H9 (cell line): ENCODE results near the gene PPM1B. TPM values are rescaled to one million over a fixed set of nuclear protein-coding genes. Genes with fewer than 3 reads are reported as not detected.

Experiments used
- DNase-seq: peaks from one replicate; pipeline ENCODE4 v3.0.0-alpha.2; 2017
- H2AFZ ChIP-seq: one replicate; pipeline ENCODE4 v1.6.1; 2013; ENCODE audit warnings: mild to moderate bottlenecking, low read length, control low read depth, moderate library complexity
- H2AK5ac ChIP-seq: 2 replicates; pipeline ENCODE4 v1.6.1; 2013; ENCODE audit warnings: low read length, control low read depth, mixed read lengths; ENCODE audit not compliant: insufficient read length
- H2BK120ac ChIP-seq: one replicate; pipeline ENCODE4 v1.6.1; 2013; ENCODE audit warnings: low read depth, mild to moderate bottlenecking, low read length, control low read depth, inconsistent platforms; ENCODE audit not compliant: poor library complexity, severe bottlenecking
- H2BK12ac ChIP-seq: 2 replicates; pipeline ENCODE4 v1.6.1; 2013; ENCODE audit warnings: low read length, control low read depth, mixed read lengths, low read depth; ENCODE audit not compliant: insufficient read length
- H2BK15ac ChIP-seq: 2 replicates; pipeline ENCODE4 v1.6.1; 2013; ENCODE audit warnings: low read depth, low read length, control low read depth
- H2BK20ac ChIP-seq: one replicate; pipeline ENCODE4 v1.6.1; 2013; ENCODE audit warnings: low read depth, mild to moderate bottlenecking, low read length, control low read depth, inconsistent platforms; ENCODE audit not compliant: poor library complexity, severe bottlenecking
- H2BK5ac ChIP-seq: 2 replicates; pipeline ENCODE4 v1.6.1; 2013; ENCODE audit warnings: low read length, control low read depth, mixed read lengths; ENCODE audit not compliant: insufficient read length
- H3K14ac ChIP-seq: 2 replicates; pipeline ENCODE4 v1.6.1; 2013; ENCODE audit warnings: low read length, control low read depth; ENCODE audit not compliant: insufficient read depth
- H3K18ac ChIP-seq: 2 replicates; pipeline ENCODE4 v1.6.1; 2013; ENCODE audit warnings: low read depth, mild to moderate bottlenecking, mixed read lengths, low read length, control low read depth; ENCODE audit not compliant: insufficient read length
- H3K23ac ChIP-seq: 2 replicates; pipeline ENCODE4 v1.6.1; 2013; ENCODE audit warnings: low read length, control low read depth, mixed read lengths, low read depth; ENCODE audit not compliant: insufficient read length
- H3K23me2 ChIP-seq: 2 replicates; pipeline ENCODE4 v1.6.1; 2013; ENCODE audit warnings: low read depth, mild to moderate bottlenecking, mixed read lengths, low read length, control low read depth; ENCODE audit not compliant: insufficient read length, poor library complexity, severe bottlenecking
- H3K27ac ChIP-seq: 2 replicates; pipeline ENCODE4 v1.5.1; 2013; ENCODE audit warnings: low read length, control low read depth, mixed read lengths, low read depth; ENCODE audit not compliant: insufficient read length
- H3K27me3 ChIP-seq: 2 replicates; pipeline ENCODE4 v1.6.1; 2013; ENCODE audit warnings: low read length, control low read depth, inconsistent platforms; ENCODE audit not compliant: insufficient read depth
- H3K4ac ChIP-seq: 2 replicates; pipeline ENCODE4 v1.6.1; 2013; ENCODE audit warnings: low read depth, mild to moderate bottlenecking, control low read depth, inconsistent platforms, low read length, moderate library complexity
- H3K4me1 ChIP-seq: 2 replicates; pipeline ENCODE4 v1.6.1; 2013; ENCODE audit warnings: low read length, control low read depth, inconsistent platforms; ENCODE audit not compliant: insufficient read depth
- H3K4me2 ChIP-seq: 2 replicates; pipeline ENCODE4 v1.6.1; 2013; ENCODE audit warnings: low read length, control low read depth, mixed read lengths; ENCODE audit not compliant: insufficient read length, insufficient read depth
- H3K56ac ChIP-seq: 2 replicates; pipeline ENCODE4 v1.6.1; 2013; ENCODE audit warnings: low read depth, mild to moderate bottlenecking, mixed read lengths, low read length, control low read depth; ENCODE audit not compliant: insufficient read length
- H3K79me1 ChIP-seq: 2 replicates; pipeline ENCODE4 v1.6.1; 2013; ENCODE audit warnings: low read depth, mild to moderate bottlenecking, moderate library complexity, low read length, control low read depth, inconsistent platforms; ENCODE audit not compliant: insufficient read depth, poor library complexity, severe bottlenecking
- H3K79me2 ChIP-seq: 2 replicates; pipeline ENCODE4 v1.6.1; 2013; ENCODE audit warnings: low read length, control low read depth, inconsistent platforms; ENCODE audit not compliant: insufficient read depth
- H3K9ac ChIP-seq: 2 replicates; pipeline ENCODE4 v1.6.1; 2013; ENCODE audit warnings: low read length, control low read depth, mixed read lengths; ENCODE audit not compliant: insufficient read length; ENCODE audit errors: extremely low read depth
- H3K9me3 ChIP-seq: one replicate; pipeline ENCODE4 v1.6.1; 2013; ENCODE audit warnings: low read depth, low read length, inconsistent platforms; ENCODE audit not compliant: control insufficient read depth
- H3T11ph ChIP-seq: one replicate; pipeline ENCODE4 v1.6.1; 2013; ENCODE audit warnings: mild to moderate bottlenecking, low read length, control low read depth, inconsistent platforms
- H4K20me1 ChIP-seq: one replicate; pipeline ENCODE4 v1.6.1; 2013; ENCODE audit not compliant: control insufficient read depth, insufficient read length, insufficient read depth
- H4K5ac ChIP-seq: 2 replicates; pipeline ENCODE4 v1.6.1; 2013; ENCODE audit warnings: low read depth, mild to moderate bottlenecking, mixed read lengths, low read length, control low read depth; ENCODE audit not compliant: insufficient read length
- H4K8ac ChIP-seq: replicated peaks from 2 replicates; pipeline ENCODE4 v1.6.1; 2013; ENCODE audit warnings: low read length, control low read depth, mixed read lengths, low read depth; ENCODE audit not compliant: insufficient read length
- H4K91ac ChIP-seq: 2 replicates; pipeline ENCODE4 v1.6.1; 2013; ENCODE audit warnings: low read depth, mild to moderate bottlenecking, moderate library complexity, mixed read lengths, low read length, control low read depth; ENCODE audit not compliant: insufficient read length
- H3K27ac Mint-ChIP-seq, 3 experiments: 2 replicates in 2 of 3; 3 replicates in 1 of 3; pipeline ENCODE4 v1.8.0; 2020 to 2021; ENCODE audit warnings: mixed read lengths in 3 of 3, mild to moderate bottlenecking in 1 of 3, moderate library complexity in 1 of 3
- H3K27me3 Mint-ChIP-seq: 2 replicates; pipeline ENCODE4 v1.8.0; 2021; ENCODE audit warnings: low read depth, mild to moderate bottlenecking, moderate library complexity, mixed read lengths
- H3K36me3 Mint-ChIP-seq, 3 experiments: 2 replicates in 2 of 3; 3 replicates in 1 of 3; pipeline ENCODE4 v1.8.0; 2020 to 2021; ENCODE audit warnings: low read depth in 3 of 3, mixed read lengths in 3 of 3; ENCODE audit not compliant: insufficient read depth in 1 of 3
- H3K4me1 Mint-ChIP-seq, 2 experiments: 2 replicates each; pipeline ENCODE4 v1.8.0; 2020; ENCODE audit warnings: mixed read lengths in 2 of 2
- H3K4me3 Mint-ChIP-seq, 2 experiments: 2 replicates in 1 of 2; 3 replicates in 1 of 2; pipeline ENCODE4 v1.8.0; 2020 to 2021; ENCODE audit warnings: mild to moderate bottlenecking in 2 of 2, mixed read lengths in 2 of 2, moderate library complexity in 1 of 2
- H3K9me3 Mint-ChIP-seq, 2 experiments: 2 replicates in 1 of 2; 3 replicates in 1 of 2; pipeline ENCODE4 v1.8.0; 2020; ENCODE audit warnings: mild to moderate bottlenecking in 2 of 2, mixed read lengths in 2 of 2, moderate library complexity in 1 of 2
- CTCF ChIP-seq: fragments of 200-600 bp; sonication (generic); conservative IDR thresholded peaks from 3 replicates; pipeline ENCODE4 v1.8.0; 2021; ENCODE audit warnings: antibody characterized with exemption, mild to moderate bottlenecking
- total RNA-seq: library from RNA; stranded (reverse); gene quantifications from 2 replicates; pipeline ENCODE4 v1.2.1, GENCODE V29; 2021

PPM1B gene
- total RNA-seq, 1 experiment from 2014 or later: 156 TPM

GRCh38 chr2:44135296-44135695, 33.4 kb upstream of the PPM1B start:
- Histone ChIP-seq H3K23me2 (no peaks in the 10 kb centered on the region), H4K5ac (peak overlapping the region; percentile 15), H3K79me2 (no peaks in the 10 kb centered on the region), H3K9ac (no peak overlapping the region), H2BK20ac (peak overlapping the region; percentile 95), H3K27ac (peak overlapping the region; percentile 100), H3K18ac (no peak overlapping the region), H2AK5ac (peak overlapping the region; percentile 73), H3T11ph (peak overlapping the region; percentile 71), H3K14ac (no peak overlapping the region), H2BK5ac (peak overlapping the region; percentile 95), H2BK12ac (no peak overlapping the region), H3K23ac (no peak overlapping the region), H3K9me3 (no peaks in the 10 kb centered on the region), H2AFZ (no peak overlapping the region), H4K8ac (no peak overlapping the region), H3K4me2 (peak overlapping the region; percentile 8), H3K56ac (no peak overlapping the region), H2BK120ac (peak overlapping the region; percentile 91), H3K79me1 (no peaks in the 10 kb centered on the region), H3K4me1 (peaks cover 10% of the 10 kb centered on the region; the same call in 1 of the 2 replicates), H3K4ac (no peak overlapping the region; the same call in 1 of the 2 replicates), H3K27me3 (no peaks in the 10 kb centered on the region), H2BK15ac (no peak overlapping the region), H4K20me1 (no peaks in the 10 kb centered on the region), H4K91ac (no peak overlapping the region)
- H3K9me3 Mint-ChIP-seq: peaks cover 26 to 28% of the 10 kb centered on the region in 2 experiments
- H3K4me1 Mint-ChIP-seq: peaks cover 73% of the 10 kb centered on the region in 2 experiments
- H3K27ac Mint-ChIP-seq: peak overlapping the region; percentile 96 to 100 (median 99)
- peak overlapping the region in 1 of 2 experiments; percentile 43; a peak in 1 of 5 replicates for H3K4me3 Mint-ChIP-seq
- DNase-seq: no peak
- no peaks in the 10 kb centered on the region for H3K27me3 Mint-ChIP-seq
- H3K36me3 Mint-ChIP-seq: peaks cover 2 to 31% (median 24%) of the 10 kb centered on the region in 3 experiments; a peak in 5 of 7 replicates
- no peak for TF ChIP-seq CTCF
